ENCODE measurements around the gene DCAF5.

DNA sequence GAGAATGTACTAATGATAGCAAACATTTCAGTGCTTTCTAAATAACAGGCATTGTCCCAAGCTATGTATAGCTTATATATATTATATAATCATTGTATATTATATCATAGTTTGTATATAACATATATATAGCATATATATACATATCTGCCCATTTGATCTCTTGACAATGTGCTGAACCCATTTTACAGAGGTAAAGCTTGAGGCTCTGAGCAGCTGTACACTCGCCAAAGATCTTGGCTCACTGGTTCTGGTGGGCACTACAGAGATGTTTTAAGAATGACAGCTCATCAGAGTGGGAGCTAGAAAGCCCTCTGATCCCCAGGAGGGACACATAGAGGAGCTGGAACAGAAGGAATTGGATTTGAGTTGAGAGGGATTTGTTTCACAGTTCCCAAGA lies 105.7 kb downstream of the DCAF5 start:
- TF ChIP-seq, protein P1, sequence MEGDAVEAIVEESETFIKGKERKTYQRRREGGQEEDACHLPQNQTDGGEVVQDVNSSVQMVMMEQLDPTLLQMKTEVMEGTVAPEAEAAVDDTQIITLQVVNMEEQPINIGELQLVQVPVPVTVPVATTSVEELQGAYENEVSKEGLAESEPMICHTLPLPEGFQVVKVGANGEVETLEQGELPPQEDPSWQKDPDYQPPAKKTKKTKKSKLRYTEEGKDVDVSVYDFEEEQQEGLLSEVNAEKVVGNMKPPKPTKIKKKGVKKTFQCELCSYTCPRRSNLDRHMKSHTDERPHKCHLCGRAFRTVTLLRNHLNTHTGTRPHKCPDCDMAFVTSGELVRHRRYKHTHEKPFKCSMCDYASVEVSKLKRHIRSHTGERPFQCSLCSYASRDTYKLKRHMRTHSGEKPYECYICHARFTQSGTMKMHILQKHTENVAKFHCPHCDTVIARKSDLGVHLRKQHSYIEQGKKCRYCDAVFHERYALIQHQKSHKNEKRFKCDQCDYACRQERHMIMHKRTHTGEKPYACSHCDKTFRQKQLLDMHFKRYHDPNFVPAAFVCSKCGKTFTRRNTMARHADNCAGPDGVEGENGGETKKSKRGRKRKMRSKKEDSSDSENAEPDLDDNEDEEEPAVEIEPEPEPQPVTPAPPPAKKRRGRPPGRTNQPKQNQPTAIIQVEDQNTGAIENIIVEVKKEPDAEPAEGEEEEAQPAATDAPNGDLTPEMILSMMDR (conservative IDR thresholded peaks at IDR 0.05): no peak
- no peak for TF ChIP-seq EZH2 (IDR thresholded peaks at IDR 0.05; ENCODE audit: low read depth)
